Sigmoid colon (tissue), 7 donors: Measurements from ENCODE around the gene PRICKLE1. TPM values are rescaled to one million over a fixed set of nuclear protein-coding genes. Genes with fewer than 3 reads are reported as not detected.

ENCODE experiments used
- DNase-seq: peaks from one replicate; pipeline ENCODE4 v3.0.0-alpha.2; 2019
- H3K27ac ChIP-seq, 4 donors: fragments of 200-600 bp; sonication (generic); one replicate each; pipeline ENCODE4 v1.5.1; 2016 to 2019; ENCODE audit warnings: mild to moderate bottlenecking in 1 of 4
- H3K27me3 ChIP-seq, 3 donors: fragments of 200-600 bp; sonication (generic); one replicate each; pipeline ENCODE4 v1.5.1; 2019; ENCODE audit warnings: mild to moderate bottlenecking in 1 of 3
- H3K36me3 ChIP-seq, 4 donors: fragments of 200-600 bp; sonication (generic); one replicate each; pipeline ENCODE4 v1.5.1; 2016 to 2019
- H3K4me1 ChIP-seq, 4 donors: fragments of 200-600 bp; sonication (generic); one replicate each; pipeline ENCODE4 v1.5.1; 2017 to 2019
- H3K4me3 ChIP-seq, 4 donors: fragments of 200-600 bp; sonication (generic); one replicate each; pipeline ENCODE4 v1.5.1; 2017 to 2019; ENCODE audit warnings: mild to moderate bottlenecking in 2 of 4, moderate library complexity in 1 of 4
- H3K9me3 ChIP-seq, 4 donors: fragments of 200-600 bp in 3 of 4; sonication (generic) in 3 of 4; one replicate each; pipeline versions ENCODE4 v1.5.1 to v1.6.1; 2013 to 2019
- EP300 ChIP-seq, 4 donors: sonication (generic); formaldehyde crosslinking; IDR thresholded peaks; one replicate each; pipeline ENCODE4 v1.6.1; 2017; ENCODE audit warnings: antibody characterized with exemption in 4 of 4
- POLR2A ChIP-seq, 2 donors: fragments of 450-650 bp; IDR thresholded peaks; one replicate each; pipeline ENCODE4 v1.6.1; 2016; ENCODE audit warnings: antibody characterized with exemption in 2 of 2, mild to moderate bottlenecking in 2 of 2, moderate library complexity in 2 of 2
- POLR2AphosphoS5 ChIP-seq, 4 donors: sonication (generic); formaldehyde crosslinking; IDR thresholded peaks; one replicate each; pipeline ENCODE4 v1.6.1; 2017; ENCODE audit warnings: antibody characterized with exemption in 4 of 4
- WGBS, 2 donors: extraction: QIAGEN DNeasy Blood & Tissue Kit; methylation state at CpG; one replicate each; pipeline ENCODE4 v1.1.7; 2013; 5-methylcytosine and 5-hydroxymethylcytosine counted together
- intact Hi-C: fragments of 100-400 bp; cut with DNase I; formaldehyde crosslinking; loops from one replicate; pipeline ENCODE4 v1.15.1; 2023
- polyA plus RNA-seq, 3 donors: library from polyadenylated mRNA; stranded (reverse); fragments of 200-250 nt; gene quantifications; one replicate each; pipeline ENCODE4 v1.2.3, GENCODE V29; 2013
- total RNA-seq, 4 donors: library from RNA; depleted of rRNA; stranded (reverse); fragments of >200 nt; gene quantifications; one replicate each; pipeline ENCODE4 v1.1.0, GENCODE V29; 2016
- TF ChIP-seq, protein P1 (sequence below), 4 experiments: fragments of 450-650 bp in 3 of 4; fragments of 200-600 bp in 1 of 4; IDR thresholded peaks; one replicate each; pipeline ENCODE4 v1.5.1; 2016 to 2019; ENCODE audit warnings: antibody characterized with exemption in 4 of 4, mild to moderate bottlenecking in 3 of 4, moderate library complexity in 2 of 4
- donor health status: healthy with polysubstance abuse.
- donor health status: Bipolar disorder and iron deficiency.
- donor health status: healthy.

Gene PRICKLE1
- total and polyA plus RNA-seq, 7 donors: 0.46 to 12.4 (median 7.8) TPM

DNA sequence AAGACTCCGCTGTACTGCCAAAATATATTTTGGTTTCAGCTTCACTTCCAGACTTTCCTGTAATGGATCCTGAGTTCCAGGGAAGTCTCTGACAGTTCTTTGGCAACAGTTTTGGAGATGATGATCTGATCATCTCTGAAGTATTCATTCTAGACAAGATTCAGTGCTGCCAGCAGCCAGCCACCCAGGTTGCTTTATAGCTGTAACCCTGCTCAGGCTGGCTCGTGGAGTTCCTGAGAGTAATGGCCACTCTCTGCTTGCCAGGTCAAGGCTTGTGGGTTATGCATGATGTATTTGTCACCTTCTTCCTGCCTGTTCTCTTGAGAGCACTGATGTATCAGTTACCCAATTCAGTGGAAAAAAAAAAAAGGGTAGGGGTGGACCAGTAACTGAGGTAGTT is 139.3 kb downstream of the PRICKLE1 start:
- intact Hi-C loops: no loop called here
- Histone ChIP-seq H3K27ac (no peak overlapping the region), H3K4me1 (no peaks in the 10 kb centered on the region), H3K36me3 (peaks cover 0 to 31% (median 3%) of the 10 kb centered on the region in 4 donors), H3K9me3 (no peaks in the 10 kb centered on the region), H3K27me3 (no peaks in the 10 kb centered on the region), H3K4me3 (no peak overlapping the region)
- 77 to 86% methylated on average over 2 of the region's 2 CpGs for WGBS, 2 donors
- no peak for TF ChIP-seq POLR2A (IDR thresholded peaks at IDR 0.05)
- no peak for DNase-seq

DNA sequence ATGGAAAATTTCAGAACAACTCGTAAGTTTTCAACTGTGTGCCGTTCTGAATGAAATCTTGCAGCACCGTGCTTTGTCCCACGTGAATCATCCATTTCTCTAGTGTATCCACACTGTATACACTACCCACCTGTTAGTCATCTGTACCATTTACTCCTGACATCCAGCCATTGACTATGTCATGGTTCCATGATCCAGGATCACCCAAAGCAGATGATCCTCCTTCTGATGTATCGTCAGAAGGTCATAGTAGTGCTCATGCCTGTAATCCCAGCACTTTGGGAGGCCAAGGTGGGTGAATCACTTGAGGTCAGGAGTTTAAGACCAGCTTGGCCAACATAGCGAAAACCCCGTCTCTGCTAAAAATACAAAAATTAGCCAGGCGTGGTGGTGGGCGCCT is 140.7 kb downstream of the PRICKLE1 start:
- TF ChIP-seq POLR2A (IDR thresholded peaks at IDR 0.05): no peak
- TF ChIP-seq EP300 (IDR thresholded peaks at IDR 0.05): no peak

DNA sequence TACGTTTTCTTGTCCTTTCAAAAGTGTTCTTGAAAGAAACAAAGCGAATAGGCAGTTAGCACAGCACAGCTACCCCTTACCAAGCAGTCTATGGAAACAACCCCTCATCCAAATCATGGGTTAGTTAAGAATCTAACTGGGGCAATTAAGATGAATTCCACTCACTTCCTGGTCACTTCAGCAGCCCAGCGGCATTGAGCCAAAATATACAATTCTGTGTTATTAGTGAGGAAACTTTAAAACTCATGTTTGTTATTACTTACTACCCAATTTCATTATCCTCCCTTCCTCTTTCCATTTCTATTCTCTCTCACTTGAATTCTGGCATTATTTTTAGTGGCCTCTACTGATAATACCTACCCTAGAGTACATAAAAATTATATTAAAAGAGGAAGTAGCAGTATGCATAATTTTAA is 142.2 kb downstream of the PRICKLE1 start:
- TF ChIP-seq POLR2A (IDR thresholded peaks at IDR 0.05) (no peak), POLR2AphosphoS5 (IDR thresholded peaks at IDR 0.05) (no peak), EP300 (IDR thresholded peaks at IDR 0.05) (no peak)
- TF ChIP-seq, protein P1, sequence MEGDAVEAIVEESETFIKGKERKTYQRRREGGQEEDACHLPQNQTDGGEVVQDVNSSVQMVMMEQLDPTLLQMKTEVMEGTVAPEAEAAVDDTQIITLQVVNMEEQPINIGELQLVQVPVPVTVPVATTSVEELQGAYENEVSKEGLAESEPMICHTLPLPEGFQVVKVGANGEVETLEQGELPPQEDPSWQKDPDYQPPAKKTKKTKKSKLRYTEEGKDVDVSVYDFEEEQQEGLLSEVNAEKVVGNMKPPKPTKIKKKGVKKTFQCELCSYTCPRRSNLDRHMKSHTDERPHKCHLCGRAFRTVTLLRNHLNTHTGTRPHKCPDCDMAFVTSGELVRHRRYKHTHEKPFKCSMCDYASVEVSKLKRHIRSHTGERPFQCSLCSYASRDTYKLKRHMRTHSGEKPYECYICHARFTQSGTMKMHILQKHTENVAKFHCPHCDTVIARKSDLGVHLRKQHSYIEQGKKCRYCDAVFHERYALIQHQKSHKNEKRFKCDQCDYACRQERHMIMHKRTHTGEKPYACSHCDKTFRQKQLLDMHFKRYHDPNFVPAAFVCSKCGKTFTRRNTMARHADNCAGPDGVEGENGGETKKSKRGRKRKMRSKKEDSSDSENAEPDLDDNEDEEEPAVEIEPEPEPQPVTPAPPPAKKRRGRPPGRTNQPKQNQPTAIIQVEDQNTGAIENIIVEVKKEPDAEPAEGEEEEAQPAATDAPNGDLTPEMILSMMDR (IDR thresholded peaks at IDR 0.05): no peak
- 79 to 80% methylated on average over 3 of the region's 3 CpGs for WGBS, 2 donors
- no peaks in the 10 kb centered on the region for H3K4me1 ChIP-seq
- intact Hi-C loops: no loop called here
- peaks cover 0 to 2% (median 0%) of the 10 kb centered on the region in 4 donors for H3K9me3 ChIP-seq
- peaks cover 4 to 53% (median 10%) of the 10 kb centered on the region in 4 donors for H3K36me3 ChIP-seq
- H3K4me3 ChIP-seq: no peak overlapping the region
- H3K27ac ChIP-seq: no peak overlapping the region
- H3K27me3 ChIP-seq: no peaks in the 10 kb centered on the region
- DNase-seq: no peak

More for the DNA sequence above, 140.7 kb downstream of the PRICKLE1 start:
- H3K4me1 ChIP-seq: no peaks in the 10 kb centered on the region
- no peaks in the 10 kb centered on the region for H3K27me3 ChIP-seq
- peaks cover 0 to 39% (median 3%) of the 10 kb centered on the region in 4 donors for H3K36me3 ChIP-seq
- H3K4me3 ChIP-seq: no peak overlapping the region
- intact Hi-C loops: no loop called here
- DNase-seq: no peak
- H3K27ac ChIP-seq: no peak overlapping the region
- WGBS, 2 donors: 96 to 97% methylated on average over 9 of the region's 9 CpGs
- H3K9me3 ChIP-seq: no peaks in the 10 kb centered on the region

DNA sequence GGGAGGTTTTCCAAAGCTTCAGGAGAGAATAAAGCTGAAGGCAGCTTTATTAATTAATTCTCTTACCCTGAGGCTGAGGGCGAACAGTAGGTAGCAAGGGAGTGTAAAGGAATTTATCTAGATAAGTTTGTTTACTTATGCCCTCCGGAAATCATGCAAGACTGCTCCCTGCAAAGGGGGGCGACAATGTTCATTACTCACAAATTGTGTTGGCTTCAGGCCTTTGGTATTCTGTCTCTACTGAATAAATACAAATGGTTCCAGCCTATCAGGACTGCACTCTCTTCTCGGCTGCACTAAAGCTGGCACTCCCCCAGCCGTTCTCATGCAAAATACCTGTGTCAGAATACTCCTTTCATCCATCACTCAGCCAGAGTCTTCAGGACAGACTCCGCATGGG is 142.8 kb downstream of the PRICKLE1 start:
- H3K36me3 ChIP-seq: peaks cover 5 to 60% (median 12%) of the 10 kb centered on the region in 4 donors
- H3K9me3 ChIP-seq: peaks cover 0 to 2% (median 0%) of the 10 kb centered on the region in 4 donors
- DNase-seq: no peak
- H3K27ac ChIP-seq: no peak overlapping the region
- TF ChIP-seq POLR2A (IDR thresholded peaks at IDR 0.05) (no peak), POLR2AphosphoS5 (IDR thresholded peaks at IDR 0.05) (no peak), EP300 (IDR thresholded peaks at IDR 0.05) (no peak)
- TF ChIP-seq, protein P1 (IDR thresholded peaks at IDR 0.05): no peak
- 68 to 79% methylated on average over 6 of the region's 6 CpGs for WGBS, 2 donors
- no peaks in the 10 kb centered on the region for H3K27me3 ChIP-seq
- no peak overlapping the region for H3K4me3 ChIP-seq
- H3K4me1 ChIP-seq: no peaks in the 10 kb centered on the region
- intact Hi-C loops: no loop called here

DNA sequence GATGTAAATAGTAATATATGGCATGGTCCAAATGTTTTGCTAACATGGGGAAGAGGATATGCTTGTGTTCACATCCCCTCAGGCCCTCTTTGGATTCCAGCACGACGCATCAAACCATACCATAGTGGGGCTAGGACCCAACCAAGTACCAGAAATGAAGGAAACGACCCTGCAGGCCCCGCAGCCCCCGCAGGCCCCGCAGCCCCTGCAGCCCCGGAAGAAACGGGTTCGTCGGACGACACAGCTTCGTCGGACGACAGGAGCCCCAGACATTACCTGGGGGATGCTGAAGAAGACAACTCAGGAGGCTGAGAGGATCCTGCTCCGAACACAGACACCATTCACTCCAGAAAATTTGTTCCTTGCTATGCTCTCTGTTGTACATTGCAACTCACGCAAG is 143.7 kb downstream of the PRICKLE1 start:
- intact Hi-C loops: no loop called here
- no peak overlapping the region for H3K4me3 ChIP-seq
- peaks cover 0 to 2% (median 0%) of the 10 kb centered on the region in 4 donors for H3K9me3 ChIP-seq
- H3K27me3 ChIP-seq: no peaks in the 10 kb centered on the region
- TF ChIP-seq EP300 (IDR thresholded peaks at IDR 0.05) (no peak), POLR2A (IDR thresholded peaks at IDR 0.05) (no peak), POLR2AphosphoS5 (IDR thresholded peaks at IDR 0.05) (no peak)
- TF ChIP-seq, protein P1 (IDR thresholded peaks at IDR 0.05): no peak
- H3K4me1 ChIP-seq: no peaks in the 10 kb centered on the region
- DNase-seq: no peak
- 97 to 98% methylated on average over 16 of the region's 16 CpGs for WGBS, 2 donors
- H3K27ac ChIP-seq: no peak overlapping the region
- peaks cover 5 to 67% (median 14%) of the 10 kb centered on the region in 4 donors for H3K36me3 ChIP-seq
